ENCODE data around the gene SACS. TPM values are rescaled to one million over a fixed set of nuclear protein-coding genes. Genes with fewer than 3 reads are reported as not detected.

Gene SACS
- total RNA-seq, 2 donors from 2014 or later = 7.8 to 24.1 TPM

DNA sequence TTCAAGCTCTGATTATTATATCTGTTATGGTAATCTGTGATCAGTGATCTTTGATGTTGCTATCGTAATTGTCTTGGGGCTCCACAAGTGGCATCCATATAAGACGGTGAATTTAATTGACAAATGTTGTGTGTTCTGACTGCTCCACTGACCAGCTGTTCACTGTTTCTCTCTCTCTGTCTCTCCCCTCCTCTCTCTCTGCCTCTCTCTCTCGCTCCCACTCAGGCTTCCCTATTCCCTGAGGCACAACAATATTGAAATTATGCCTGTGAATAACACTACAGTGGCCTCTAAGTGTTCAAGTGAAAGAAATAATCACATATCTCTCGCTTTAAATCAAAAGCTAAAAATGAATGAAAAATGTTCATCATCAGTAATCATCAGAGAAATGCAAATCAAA lies 4.4 kb upstream of the SACS start:
- H3K27me3 ChIP-seq (replicated peaks; ENCODE audit: insufficient read depth) = no peaks in the 10 kb centered on the region
- H3K4me1 ChIP-seq (replicated peaks) = no peaks in the 10 kb centered on the region
- no peaks in the 10 kb centered on the region for H3K36me3 ChIP-seq
- DNase-seq (ENCODE audit: low spot score) = no peak
- no peak overlapping the region for H3K27ac ChIP-seq
- intact Hi-C loops (cut with DNase I) = no loop called here
- no peaks in the 10 kb centered on the region for H3K9me3 ChIP-seq
- H3K4me3 ChIP-seq = no peak overlapping the region
- 93% methylated on average over 4 of the region's 4 CpGs for WGBS
- TF ChIP-seq POLR2A (IDR thresholded peaks at IDR 0.05) (no peak), POLR2AphosphoS5 (IDR thresholded peaks at IDR 0.05) (no peak)
- TF ChIP-seq, protein P1, sequence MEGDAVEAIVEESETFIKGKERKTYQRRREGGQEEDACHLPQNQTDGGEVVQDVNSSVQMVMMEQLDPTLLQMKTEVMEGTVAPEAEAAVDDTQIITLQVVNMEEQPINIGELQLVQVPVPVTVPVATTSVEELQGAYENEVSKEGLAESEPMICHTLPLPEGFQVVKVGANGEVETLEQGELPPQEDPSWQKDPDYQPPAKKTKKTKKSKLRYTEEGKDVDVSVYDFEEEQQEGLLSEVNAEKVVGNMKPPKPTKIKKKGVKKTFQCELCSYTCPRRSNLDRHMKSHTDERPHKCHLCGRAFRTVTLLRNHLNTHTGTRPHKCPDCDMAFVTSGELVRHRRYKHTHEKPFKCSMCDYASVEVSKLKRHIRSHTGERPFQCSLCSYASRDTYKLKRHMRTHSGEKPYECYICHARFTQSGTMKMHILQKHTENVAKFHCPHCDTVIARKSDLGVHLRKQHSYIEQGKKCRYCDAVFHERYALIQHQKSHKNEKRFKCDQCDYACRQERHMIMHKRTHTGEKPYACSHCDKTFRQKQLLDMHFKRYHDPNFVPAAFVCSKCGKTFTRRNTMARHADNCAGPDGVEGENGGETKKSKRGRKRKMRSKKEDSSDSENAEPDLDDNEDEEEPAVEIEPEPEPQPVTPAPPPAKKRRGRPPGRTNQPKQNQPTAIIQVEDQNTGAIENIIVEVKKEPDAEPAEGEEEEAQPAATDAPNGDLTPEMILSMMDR (IDR thresholded peaks at IDR 0.05) = no peak

DNA sequence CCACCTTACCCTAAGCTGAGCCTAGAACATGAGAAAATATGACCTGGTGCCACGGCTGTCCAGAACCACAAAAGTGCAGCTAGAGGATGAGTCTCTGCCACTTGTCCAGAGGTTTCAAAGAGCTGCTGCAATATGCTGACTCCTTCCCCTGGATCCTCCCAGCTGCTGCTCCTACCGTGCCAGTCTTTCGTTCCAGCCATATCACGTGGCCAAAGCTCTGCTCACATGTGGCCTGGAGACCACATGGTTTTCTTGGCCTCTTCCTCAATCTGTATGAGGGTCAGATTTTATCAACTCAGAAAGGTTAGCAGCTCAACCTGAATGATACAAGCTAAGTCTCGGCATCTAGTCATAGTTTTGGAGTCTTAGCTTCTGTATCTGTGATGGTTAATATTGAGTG lies 3.2 kb upstream of the SACS start:
- intact Hi-C loops (cut with DNase I) = no loop called here
- Histone ChIP-seq H3K4me3 (no peak overlapping the region), H3K36me3 (no peaks in the 10 kb centered on the region), H3K27me3 (replicated peaks; ENCODE audit: insufficient read depth) (no peaks in the 10 kb centered on the region), H3K4me1 (replicated peaks) (no peaks in the 10 kb centered on the region), H3K27ac (no peak overlapping the region), H3K9me3 (no peaks in the 10 kb centered on the region)
- DNase-seq (ENCODE audit: low spot score) = no peak
- 82% methylated on average over 5 of the region's 5 CpGs for WGBS
- TF ChIP-seq POLR2A (IDR thresholded peaks at IDR 0.05) (no peak), POLR2AphosphoS5 (IDR thresholded peaks at IDR 0.05) (no peak)
- TF ChIP-seq, protein P1 (IDR thresholded peaks at IDR 0.05) = no peak

DNA sequence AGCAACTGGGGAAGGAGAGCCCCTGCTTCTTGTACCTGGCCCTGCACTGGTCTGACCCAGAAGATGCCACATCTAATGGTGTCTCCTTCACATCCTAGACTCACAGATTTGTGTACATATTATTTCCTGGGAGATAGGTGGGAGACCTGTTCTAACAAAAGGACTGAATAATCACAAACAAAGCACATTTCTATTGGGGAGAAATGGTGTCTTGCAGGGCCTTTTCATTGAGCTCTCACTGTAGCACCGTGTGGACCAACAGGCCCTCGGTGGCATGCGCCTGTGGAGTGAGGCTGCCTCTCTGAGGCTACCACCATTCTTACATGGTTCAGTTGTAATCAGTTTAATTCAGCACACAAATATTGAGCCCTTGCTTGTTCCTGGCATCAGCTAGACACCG lies 989 bp upstream of the SACS start:
- H3K27ac ChIP-seq = no peak overlapping the region
- H3K4me3 ChIP-seq = no peak overlapping the region
- no peaks in the 10 kb centered on the region for H3K36me3 ChIP-seq
- H3K27me3 ChIP-seq (replicated peaks; ENCODE audit: insufficient read depth) = no peaks in the 10 kb centered on the region
- whole genome bisulfite sequencing = 91% methylated on average over 4 of the region's 4 CpGs
- TF ChIP-seq POLR2AphosphoS5 (IDR thresholded peaks at IDR 0.05) = no peak
- TF ChIP-seq POLR2A (IDR thresholded peaks at IDR 0.05) = no peak
- TF ChIP-seq, protein P1 (IDR thresholded peaks at IDR 0.05) = no peak
- intact Hi-C loops (cut with DNase I) = no loop called here
- no peaks in the 10 kb centered on the region for H3K4me1 ChIP-seq (replicated peaks)
- H3K9me3 ChIP-seq = no peaks in the 10 kb centered on the region
- no peak for DNase-seq (ENCODE audit: low spot score)

DNA sequence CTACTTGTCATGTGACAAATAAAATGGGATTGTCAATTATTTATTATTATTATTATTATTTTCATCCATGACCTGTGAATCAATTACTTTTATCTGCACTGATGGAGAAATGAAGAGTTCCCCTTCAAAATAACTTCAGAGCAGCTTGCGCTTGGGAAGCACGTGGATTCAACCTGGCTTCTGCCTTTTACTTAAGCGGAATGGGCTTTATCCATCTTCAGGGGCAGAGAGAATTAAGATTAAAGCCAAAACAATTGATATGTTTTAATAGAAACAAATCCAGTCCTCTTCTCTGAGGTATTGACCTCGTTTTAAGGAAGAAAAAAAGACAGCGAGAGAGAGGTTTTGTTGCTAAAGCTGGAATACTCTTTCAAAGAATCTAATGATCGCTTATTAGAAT lies 876 bp downstream of the SACS start:
- no peak for DNase-seq (ENCODE audit: low spot score)
- intact Hi-C loops (cut with DNase I) = no loop called here
- Histone ChIP-seq H3K9me3 (no peaks in the 10 kb centered on the region), H3K27me3 (replicated peaks; ENCODE audit: insufficient read depth) (no peaks in the 10 kb centered on the region), H3K4me1 (replicated peaks) (no peaks in the 10 kb centered on the region), H3K4me3 (peak overlapping the region; percentile 36), H3K27ac (no peak overlapping the region), H3K36me3 (no peaks in the 10 kb centered on the region)
- TF ChIP-seq, protein P1 (IDR thresholded peaks at IDR 0.05) = no peak
- TF ChIP-seq POLR2AphosphoS5 (IDR thresholded peaks at IDR 0.05) (no peak), POLR2A (IDR thresholded peaks at IDR 0.05) (no peak)
- WGBS = 44% methylated on average over 6 of the region's 6 CpGs

DNA sequence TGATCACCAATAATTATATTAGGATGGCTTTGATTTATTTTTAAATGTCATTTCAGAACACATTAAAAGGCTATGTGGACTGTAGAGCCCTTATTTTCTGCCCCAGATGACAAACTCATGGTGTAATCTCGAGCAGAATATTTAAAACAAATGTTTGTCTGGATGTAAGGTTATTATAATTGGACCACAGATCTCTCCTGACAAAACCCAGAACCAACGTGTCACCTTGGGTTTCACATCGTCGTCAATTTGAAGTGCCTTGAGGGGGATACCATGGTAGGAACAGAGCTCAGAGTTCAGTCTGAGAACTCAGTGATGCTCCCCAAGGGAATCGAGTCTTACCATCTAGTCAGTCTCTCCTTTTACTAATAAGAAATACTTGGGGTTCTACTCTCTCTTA lies 2.8 kb downstream of the SACS start:
- Histone ChIP-seq H3K4me1 (replicated peaks) (no peaks in the 10 kb centered on the region), H3K36me3 (no peaks in the 10 kb centered on the region), H3K9me3 (no peaks in the 10 kb centered on the region), H3K27ac (no peak overlapping the region), H3K4me3 (no peak overlapping the region), H3K27me3 (replicated peaks; ENCODE audit: insufficient read depth) (no peaks in the 10 kb centered on the region)
- no peak for DNase-seq (ENCODE audit: low spot score)
- TF ChIP-seq, protein P1 (IDR thresholded peaks at IDR 0.05) = no peak
- no peak for TF ChIP-seq POLR2AphosphoS5 (IDR thresholded peaks at IDR 0.05)
- no peak for TF ChIP-seq POLR2A (IDR thresholded peaks at IDR 0.05)
- intact Hi-C loops (cut with DNase I) = loop anchor here (2.0 kb wide), 1 partner anchor 52 kb away; no protein-coding TSS in a partner anchor
- 72% methylated on average over 5 of the region's 5 CpGs for WGBS

All from prostate gland (tissue), 2 donors.